ENCODE measurements around the gene PUS7.
"Not testable (repeated sequence)": the region's sequence is repeated elsewhere in the genome, so short reads cannot be mapped to it uniquely, and the experiment has no call there.

The PUS7 gene

GRCh38 chr7:105444342-105444987 is 77.6 kb downstream of the PUS7 start:
- DNase-seq = no peak

GRCh38 chr7:105442214-105442613 is 79.9 kb downstream of the PUS7 start:
- not testable (repeated sequence) for DNase-seq

GRCh38 chr7:105439174-105439893 is 82.7 kb downstream of the PUS7 start:
- DNase-seq = no peak

GRCh38 chr7:105438847-105439173 is 83.3 kb downstream of the PUS7 start:
- DNase-seq = no peak

- no peak for DNase-seq
Measured at GRCh38 chr7:105438254-105438653, 83.8 kb downstream of the PUS7 start.

- not testable (repeated sequence) for DNase-seq
Measured at GRCh38 chr7:105437356-105437755, 84.7 kb downstream of the PUS7 start.

GRCh38 chr7:105429746-105430612 is 92.1 kb downstream of the PUS7 start:
- DNase-seq = no peak

GRCh38 chr7:105426606-105427146 is 95.4 kb downstream of the PUS7 start:
- no peak for DNase-seq

- no peak for DNase-seq
Measured at GRCh38 chr7:105423987-105424386, 98.1 kb downstream of the PUS7 start.

GRCh38 chr7:105413887-105414437 is 108.1 kb downstream of the PUS7 start:
- no peak for DNase-seq

GRCh38 chr7:105410774-105411173 is 111.3 kb downstream of the PUS7 start:
- DNase-seq = not testable (repeated sequence)

GRCh38 chr7:105409775-105410174 is 112.3 kb downstream of the PUS7 start:
- not testable (repeated sequence) for DNase-seq

- DNase-seq = no peak
Measured at GRCh38 chr7:105408791-105409410, 113.2 kb downstream of the PUS7 start.
